ENCODE measurements around the gene HRK. TPM values are rescaled to one million over a fixed set of nuclear protein-coding genes. Genes with fewer than 3 reads are reported as not detected.

The HRK gene
- total and polyA plus RNA-seq, 9 of the 15 experiments (the other 6 are each of a cell fraction or from before 2014, with no cell fraction given): 0.01 to 0.05 (median 0.04) TPM; not detected in 6

- TF ChIP-seq TRIM25 (IDR thresholded peaks at IDR 0.05; ENCODE audit: borderline replicate concordance) (no peak), STAG1 (CRISPR knock-in tag; IDR thresholded peaks at IDR 0.05; ENCODE audit: borderline replicate concordance) (no peak), RUNX1 (IDR thresholded peaks at IDR 0.05; ENCODE audit: low read depth) (no peak), POLR2AphosphoS5 (IDR thresholded peaks at IDR 0.05; ENCODE audit: control insufficient read depth, insufficient read depth, low read depth, low read length) (no peak), ZNF830 (CRISPR knock-in tag; IDR thresholded peaks at IDR 0.05) (no peak), CTCF (IDR thresholded peaks at IDR 0.05 in 2 of 3, conservative IDR thresholded peaks at IDR 0.05 in 1 of 3; ENCODE audit: insufficient read depth in 2 of 3, low read depth in 1 of 3, low read length in 3 of 3) (peak; percentile 65 to 95 (median 85)), XRCC4 (IDR thresholded peaks at IDR 0.05; ENCODE audit: extremely low read depth, insufficient read depth, insufficient read length) (no peak), NFIC (IDR thresholded peaks at IDR 0.05) (no peak), MEIS2 (IDR thresholded peaks at IDR 0.05; ENCODE audit: partially characterized antibody) (no peak), CSDE1 (IDR thresholded peaks at IDR 0.05) (no peak), KLF1 (tag; IDR thresholded peaks at IDR 0.05) (no peak), KDM2B (CRISPR knock-in tag; IDR thresholded peaks at IDR 0.05) (no peak), RAD21 (CRISPR knock-in tag; conservative IDR thresholded peaks at IDR 0.05 in 1 of 2, IDR thresholded peaks at IDR 0.05 in 1 of 2) (peak in 1 of 2 experiments; percentile 52; a peak in 2 of 4 replicates), ZNF384 (IDR thresholded peaks at IDR 0.05; ENCODE audit: low read depth, low read length) (peak; percentile 31; the same call in 1 of the 2 replicates), ZSCAN29 (IDR thresholded peaks at IDR 0.05) (no peak), POU5F1 (IDR thresholded peaks at IDR 0.05; ENCODE audit: borderline replicate concordance, low read depth, low read length, partially characterized antibody) (no peak), JUND (IDR thresholded peaks at IDR 0.05; ENCODE audit: borderline replicate concordance, low read depth, low read length) (peak; percentile 45; the same call in 1 of the 2 replicates), JUND (tag; IDR thresholded peaks at IDR 0.05; ENCODE audit: borderline replicate concordance, low read depth, low read length) (no peak), POLR3G (IDR thresholded peaks at IDR 0.05; ENCODE audit: extremely low read depth, insufficient read length, insufficient replicate concordance) (no peak), RBM34 (IDR thresholded peaks at IDR 0.05; ENCODE audit: borderline replicate concordance, insufficient read depth, low read length) (no peak), EGR1 (conservative IDR thresholded peaks at IDR 0.05) (peak; percentile 74), NEUROD1 (IDR thresholded peaks at IDR 0.05; ENCODE audit: borderline replicate concordance, low read depth, low read length, partially characterized antibody) (no peak), WHSC1 (IDR thresholded peaks at IDR 0.05; ENCODE audit: low read length) (no peak), CEBPB (tag; IDR thresholded peaks at IDR 0.05) (no peak), CBFA2T3 (IDR thresholded peaks at IDR 0.05) (no peak), NR0B1 (IDR thresholded peaks at IDR 0.05; ENCODE audit: partially characterized antibody) (no peak)
Observed at GRCh38 chr12:116863275-116863767, 17.9 kb downstream of the HRK start (continued).
